ENCODE data around the gene C14orf93.
"Not testable (repeated sequence)": the region's sequence is repeated elsewhere in the genome, so short reads cannot be mapped to it uniquely, and the experiment has no call there.

C14orf93 gene

GRCh38 chr14:23021434-23021833 is 11.5 kb upstream of the C14orf93 start:
- DNase-seq (ENCODE audit: low read depth, low spot score) = no peak

GRCh38 chr14:23020143-23021128 is 10.5 kb upstream of the C14orf93 start:
- no peak for DNase-seq (ENCODE audit: low read depth, low spot score)

- DNase-seq (ENCODE audit: low read depth, low spot score) = no peak
Observed at GRCh38 chr14:23018107-23018506, 8.2 kb upstream of the C14orf93 start.

- no peak for DNase-seq (ENCODE audit: low read depth, low spot score)
Observed at GRCh38 chr14:23017091-23017490, 7.1 kb upstream of the C14orf93 start.

GRCh38 chr14:23015618-23016017 is 5.7 kb upstream of the C14orf93 start:
- DNase-seq (ENCODE audit: low read depth, low spot score) = no peak

GRCh38 chr14:23013749-23014054 is 3.8 kb upstream of the C14orf93 start:
- DNase-seq (ENCODE audit: low read depth, low spot score) = not testable (repeated sequence)

- no peak for DNase-seq (ENCODE audit: low read depth, low spot score)
Observed at GRCh38 chr14:23013054-23013748, 3.3 kb upstream of the C14orf93 start.

- DNase-seq (ENCODE audit: low read depth, low spot score) = no peak
Observed at GRCh38 chr14:23009483-23009938, 432 bp downstream of the C14orf93 start.

- no peak for DNase-seq (ENCODE audit: low read depth, low spot score)
Observed at GRCh38 chr14:23008831-23009230, 1.1 kb downstream of the C14orf93 start.

GRCh38 chr14:23006544-23007419 is 3.2 kb downstream of the C14orf93 start:
- peak; percentile 99 for DNase-seq (ENCODE audit: low read depth, low spot score)

GRCh38 chr14:23006188-23006534 is 3.8 kb downstream of the C14orf93 start:
- no peak for DNase-seq (ENCODE audit: low read depth, low spot score)

GRCh38 chr14:23005451-23006187 is 4.3 kb downstream of the C14orf93 start:
- DNase-seq (ENCODE audit: low read depth, low spot score) = no peak

- DNase-seq (ENCODE audit: low read depth, low spot score) = not testable (repeated sequence)
Observed at GRCh38 chr14:23004274-23004673, 5.7 kb downstream of the C14orf93 start.

GRCh38 chr14:23002592-23002991 is 7.4 kb downstream of the C14orf93 start:
- DNase-seq (ENCODE audit: low read depth, low spot score) = no peak

- no peak for DNase-seq (ENCODE audit: low read depth, low spot score)
Observed at GRCh38 chr14:23000860-23001259, 9.1 kb downstream of the C14orf93 start.

GRCh38 chr14:22998329-22999012 is 11.5 kb downstream of the C14orf93 start:
- no peak for DNase-seq (ENCODE audit: low read depth, low spot score)

GRCh38 chr14:22997676-22998323 is 12.1 kb downstream of the C14orf93 start:
- no peak for DNase-seq (ENCODE audit: low read depth, low spot score)

- DNase-seq (ENCODE audit: low read depth, low spot score) = no peak
Observed at GRCh38 chr14:22996768-22997654, 12.9 kb downstream of the C14orf93 start.
